K562 (cell line): ENCODE data around the gene TNF. TPM values are rescaled to one million over a fixed set of nuclear protein-coding genes. Genes with fewer than 3 reads are reported as not detected.
A peak's percentile ranks its signal among the peaks of the same experiment; 100 is the strongest.

Experiments used
- E2F8 ChIP-seq: fragments of 450-650 bp; IDR thresholded peaks from 2 replicates; pipeline ENCODE4 v1.7.1; 2018; ENCODE audit warnings: mild to moderate bottlenecking, low read depth; ENCODE audit not compliant: partially characterized antibody
- GTF2E2 ChIP-seq: fragments of 200-800 bp; sonication (Bioruptor generic); IDR thresholded peaks from 2 replicates; pipeline ENCODE4 v1.6.1; 2016; ENCODE audit warnings: missing genetic modification characterization, missing compliant biosample characterization
- HMG20B ChIP-seq: fragments of 250-450 bp; sonication (Bioruptor Pico); IDR thresholded peaks from 2 replicates; pipeline ENCODE4 v1.5.0; 2021; ENCODE audit warnings: mild to moderate bottlenecking
- KDM2B ChIP-seq: fragments of 250-450 bp; sonication (Bioruptor Pico); IDR thresholded peaks from 2 replicates; pipeline ENCODE4 v1.8.0; 2021; ENCODE audit warnings: mild to moderate bottlenecking, moderate library complexity
- MCM5 ChIP-seq: fragments of 450-650 bp; IDR thresholded peaks from 2 replicates; pipeline ENCODE4 v1.6.1; 2016; ENCODE audit warnings: low read depth
- MEIS2 ChIP-seq: fragments of 450-650 bp; IDR thresholded peaks from 2 replicates; pipeline ENCODE4 v1.6.1; 2014; ENCODE audit warnings: mild to moderate bottlenecking; ENCODE audit not compliant: partially characterized antibody
- MYC ChIP-seq, 2 experiments: fragments of 250-450 bp in 1 of 2; sonication (Bioruptor Pico) in 1 of 2; IDR thresholded peaks; 2 replicates each; pipeline versions ENCODE4 v1.5.1 to v1.6.1; 2012 to 2021; ENCODE audit warnings: low read depth in 2 of 2, borderline replicate concordance in 1 of 2, improper control_type of control experiment in 1 of 2, low read length in 1 of 2, mild to moderate bottlenecking in 1 of 2, moderate library complexity in 1 of 2
- NFXL1 ChIP-seq: fragments of 450-650 bp; formaldehyde crosslinking; IDR thresholded peaks from 2 replicates; pipeline ENCODE4 v1.4.0; 2021; ENCODE audit warnings: mild to moderate bottlenecking
- PCBP2 ChIP-seq: fragments of 200-400 bp; formaldehyde crosslinking; IDR thresholded peaks from 2 replicates; pipeline ENCODE4 v1.6.1; 2018; ENCODE audit warnings: low read length, low read depth, mild to moderate bottlenecking, moderate library complexity; ENCODE audit not compliant: poor library complexity, severe bottlenecking
- RAD21 ChIP-seq, 2 experiments: fragments of 250-450 bp in 1 of 2; fragments of 450-650 bp in 1 of 2; sonication (Bioruptor Pico) in 1 of 2; formaldehyde crosslinking in 1 of 2; IDR thresholded peaks in 1 of 2; conservative IDR thresholded peaks in 1 of 2; 2 replicates each; pipeline versions ENCODE4 v1.4.0 to v1.8.0; 2020 to 2022; ENCODE audit warnings: mild to moderate bottlenecking in 2 of 2, moderate library complexity in 1 of 2
- SRSF3 ChIP-seq: fragments of 200-400 bp; formaldehyde crosslinking; IDR thresholded peaks from 2 replicates; pipeline ENCODE4 v1.6.1; 2016; ENCODE audit warnings: mild to moderate bottlenecking, low read length, moderate library complexity; ENCODE audit not compliant: insufficient read depth
- TCF15 ChIP-seq: fragments of 250-450 bp; sonication (Bioruptor Pico); IDR thresholded peaks from 2 replicates; pipeline ENCODE4 v1.8.0; 2022; ENCODE audit warnings: moderate library complexity, mild to moderate bottlenecking, inconsistent platforms
- TCFL5 ChIP-seq: fragments of 250-450 bp; sonication (Bioruptor Pico); conservative IDR thresholded peaks from 2 replicates; pipeline ENCODE4 v1.6.1; 2021; ENCODE audit warnings: mild to moderate bottlenecking, moderate library complexity, matching md5 sums
- ZBTB40 ChIP-seq, 2 experiments: fragments of 450-650 bp in 1 of 2; sonication (generic) in 1 of 2; formaldehyde crosslinking in 1 of 2; IDR thresholded peaks; 2 replicates each; pipeline versions ENCODE4 v1.7.1 to v1.9.0; 2016 to 2022; ENCODE audit warnings: inconsistent platforms in 1 of 2, mild to moderate bottlenecking in 1 of 2, missing genetic modification reagents in 1 of 2
- ZNF217 ChIP-seq: sonication (generic); formaldehyde crosslinking; IDR thresholded peaks from 2 replicates; pipeline ENCODE4 v1.8.0; 2022; ENCODE audit warnings: mild to moderate bottlenecking, missing genetic modification reagents
- ZNF239 ChIP-seq: fragments of 250-450 bp; sonication (Bioruptor Pico); IDR thresholded peaks from 2 replicates; pipeline ENCODE4 v1.4.0; 2020; ENCODE audit warnings: mild to moderate bottlenecking
- polyA plus RNA-seq, 8 experiments: library from polyadenylated mRNA; depleted of rRNA in 4 of 8; stranded (reverse) in 5 of 8; unstranded in 3 of 8; fragments of >200 nt; fragmentation: Nextera tagmentation in 2 of 8; fragmentation: Illumina TruSeq in 1 of 8; extraction: Ambion mirVana in 2 of 8; extraction: Trizol in 1 of 8; gene quantifications; 2 replicates each; pipeline versions ENCODE4 v1.2.1 to v1.2.3, GENCODE V29; 2011 to 2014; ENCODE audit warnings: inconsistent platforms in 1 of 8, missing spikeins in 1 of 8
- total RNA-seq, 7 experiments: library from RNA; depleted of rRNA in 6 of 7; stranded (reverse); fragments of >200 nt in 6 of 7; fragmentation: Illumina TruSeq in 2 of 7; extraction: Trizol in 2 of 7; gene quantifications; 2 replicates each; pipeline versions ENCODE4 v1.2.1 to v1.2.3, GENCODE V29; 2011 to 2021; ENCODE audit warnings: low replicate concordance in 1 of 7

The TNF gene
- total and polyA plus RNA-seq, 9 of the 15 experiments (the other 6 are each of a cell fraction or from before 2014, with no cell fraction given), result 0.08 to 0.40 TPM; not detected in 7

GRCh38 chr6:31597006-31597405 lies 21.6 kb downstream of the TNF start (continued):
- TF ChIP-seq ZBTB40 (IDR thresholded peaks at IDR 0.05) (no peak), ZBTB40 (CRISPR knock-in tag; IDR thresholded peaks at IDR 0.05) (no peak), ZNF239 (CRISPR knock-in tag) (no peak), NFXL1 (no peak), ZNF217 (CRISPR knock-in tag) (no peak), RAD21 (CRISPR knock-in tag; conservative IDR thresholded peaks at IDR 0.05 in 1 of 2, IDR thresholded peaks at IDR 0.05 in 1 of 2) (peak; percentile 69 to 85), E2F8 (no peak), GTF2E2 (tag) (no peak), MCM5 (no peak), SRSF3 (no peak), TCFL5 (CRISPR knock-in tag) (no peak), HMG20B (CRISPR knock-in tag) (no peak), PCBP2 (no peak), TCF15 (no peak), MEIS2 (peak; percentile 30), KDM2B (CRISPR knock-in tag) (no peak), MYC (IDR thresholded peaks at IDR 0.05; ENCODE audit: low read depth, low read length) (peak; percentile 65), MYC (CRISPR knock-in tag; IDR thresholded peaks at IDR 0.05; ENCODE audit: borderline replicate concordance, low read depth) (no peak)
